Pons (tissue), 1 donor: ENCODE measurements around the gene GALNT18.
"Not testable (repeated sequence)": the region's sequence is repeated elsewhere in the genome, so short reads cannot be mapped to it uniquely, and the experiment has no call there.

Experiments
- DNase-seq: peaks from one replicate; pipeline ENCODE4 v3.0.0-alpha.2; 2016; ENCODE audit warnings: low spot score

The GALNT18 gene

GRCh38 chr11:11382858-11383532 is 238.8 kb downstream of the GALNT18 start:
- peak; percentile 8 for DNase-seq

- DNase-seq, result no peak
These were observed 240.2 kb downstream of the GALNT18 start for GRCh38 chr11:11381471-11382105.

- DNase-seq, result no peak
These were observed 240.9 kb downstream of the GALNT18 start for GRCh38 chr11:11380883-11381282.

- no peak for DNase-seq
These were observed 241.5 kb downstream of the GALNT18 start for GRCh38 chr11:11380340-11380739.

- no peak for DNase-seq
These were observed 242.1 kb downstream of the GALNT18 start for GRCh38 chr11:11379661-11380060.

GRCh38 chr11:11378184-11378940 is 243.4 kb downstream of the GALNT18 start:
- no peak for DNase-seq

GRCh38 chr11:11374358-11375148 is 247.3 kb downstream of the GALNT18 start:
- DNase-seq, result no peak

- no peak for DNase-seq
These were observed 247.9 kb downstream of the GALNT18 start for GRCh38 chr11:11373934-11374333.

- DNase-seq, result no peak
These were observed 249.3 kb downstream of the GALNT18 start for GRCh38 chr11:11372461-11372860.

- no peak for DNase-seq
These were observed 250.9 kb downstream of the GALNT18 start for GRCh38 chr11:11370962-11371303.

GRCh38 chr11:11370255-11370961 is 251.4 kb downstream of the GALNT18 start:
- DNase-seq, result peak; percentile 7

GRCh38 chr11:11366793-11367192 is 255.0 kb downstream of the GALNT18 start:
- no peak for DNase-seq

GRCh38 chr11:11363674-11364073 is 258.1 kb downstream of the GALNT18 start:
- no peak for DNase-seq

- no peak for DNase-seq
These were observed 262.2 kb downstream of the GALNT18 start for GRCh38 chr11:11359611-11360010.

GRCh38 chr11:11356842-11357241 is 265.0 kb downstream of the GALNT18 start:
- no peak for DNase-seq

- not testable (repeated sequence) for DNase-seq
These were observed 268.9 kb downstream of the GALNT18 start, which contains the start of gene CSNK2A3 for GRCh38 chr11:11352878-11353277. Gene CSNK2A3, minus strand, starts transcription at chr11:11353250. Its CDS starts 131 bp downstream, at chr11:11353119.

GRCh38 chr11:11351851-11352250 is 270.0 kb downstream of the GALNT18 start:
- not testable (repeated sequence) for DNase-seq

- no peak for DNase-seq
These were observed 270.7 kb downstream of the GALNT18 start for GRCh38 chr11:11351042-11351586.

- DNase-seq, result peak; percentile 26
These were observed 271.9 kb downstream of the GALNT18 start for GRCh38 chr11:11349870-11350337.

- no peak for DNase-seq
These were observed 272.5 kb downstream of the GALNT18 start for GRCh38 chr11:11349106-11349825.
